ENCODE measurements around the gene ELF4.

ELF4 gene

DNA sequence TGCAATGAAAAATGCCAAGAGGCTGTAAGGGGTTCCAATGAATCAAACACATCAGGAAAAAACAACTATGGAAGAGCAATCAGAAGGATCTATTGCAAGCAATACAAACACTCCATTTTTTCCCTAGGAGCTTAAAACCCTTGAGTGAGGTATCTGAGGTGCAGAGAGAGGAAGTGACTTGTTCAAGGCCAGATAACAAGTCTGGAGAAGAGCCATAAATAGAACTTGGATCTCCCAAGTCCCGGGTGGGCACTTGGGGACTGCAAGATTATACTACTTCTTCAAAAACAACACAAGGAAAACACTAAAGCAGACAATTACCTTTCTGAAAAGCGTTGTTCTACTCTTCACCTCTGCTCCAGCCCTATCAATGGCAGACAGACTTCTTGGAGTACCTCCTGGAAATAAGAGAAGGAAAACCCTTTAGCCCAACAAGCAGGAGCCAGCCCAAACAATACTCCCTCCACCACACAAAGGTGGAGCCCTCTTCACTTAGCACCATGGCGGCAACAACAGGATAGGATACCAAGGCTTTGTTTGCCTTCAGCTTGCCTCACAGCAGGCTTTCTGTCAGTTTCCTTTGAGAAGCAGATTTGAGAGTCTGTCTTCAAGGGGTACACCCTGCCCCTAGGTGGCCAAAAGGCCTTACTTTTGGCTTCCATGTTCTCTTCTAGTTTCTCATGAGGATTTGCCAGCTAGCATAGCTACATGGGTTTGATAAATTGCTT lies 29.3 kb upstream of the ELF4 start:
- FAIRE-seq (no peak), DNase-seq (ENCODE audit: insufficient read length, low spot score) (no peak)

GRCh38 chrX:130136961-130137360 lies 26.7 kb upstream of the ELF4 start:
- no peak for DNase-seq (ENCODE audit: insufficient read length, low spot score)
- no peak for TF ChIP-seq CTCF (IDR thresholded peaks at IDR 0.05; ENCODE audit: insufficient read depth, missing control alignments)
- no peak for FAIRE-seq

More for the DNA sequence above, 29.3 kb upstream of the ELF4 start:
- TF ChIP-seq CTCF (IDR thresholded peaks at IDR 0.05; ENCODE audit: insufficient read depth, missing control alignments): no peak

GRCh38 chrX:130136496-130136895 lies 26.2 kb upstream of the ELF4 start:
- no peak for TF ChIP-seq CTCF (IDR thresholded peaks at IDR 0.05; ENCODE audit: insufficient read depth, missing control alignments)
- DNase-seq (ENCODE audit: insufficient read length, low spot score) (no peak), FAIRE-seq (no peak)

- FAIRE-seq (no peak), DNase-seq (ENCODE audit: insufficient read length, low spot score) (no peak)
- no peak for TF ChIP-seq CTCF (IDR thresholded peaks at IDR 0.05; ENCODE audit: insufficient read depth, missing control alignments)
These were observed 20.7 kb upstream of the ELF4 start for GRCh38 chrX:130130990-130131389.

DNA sequence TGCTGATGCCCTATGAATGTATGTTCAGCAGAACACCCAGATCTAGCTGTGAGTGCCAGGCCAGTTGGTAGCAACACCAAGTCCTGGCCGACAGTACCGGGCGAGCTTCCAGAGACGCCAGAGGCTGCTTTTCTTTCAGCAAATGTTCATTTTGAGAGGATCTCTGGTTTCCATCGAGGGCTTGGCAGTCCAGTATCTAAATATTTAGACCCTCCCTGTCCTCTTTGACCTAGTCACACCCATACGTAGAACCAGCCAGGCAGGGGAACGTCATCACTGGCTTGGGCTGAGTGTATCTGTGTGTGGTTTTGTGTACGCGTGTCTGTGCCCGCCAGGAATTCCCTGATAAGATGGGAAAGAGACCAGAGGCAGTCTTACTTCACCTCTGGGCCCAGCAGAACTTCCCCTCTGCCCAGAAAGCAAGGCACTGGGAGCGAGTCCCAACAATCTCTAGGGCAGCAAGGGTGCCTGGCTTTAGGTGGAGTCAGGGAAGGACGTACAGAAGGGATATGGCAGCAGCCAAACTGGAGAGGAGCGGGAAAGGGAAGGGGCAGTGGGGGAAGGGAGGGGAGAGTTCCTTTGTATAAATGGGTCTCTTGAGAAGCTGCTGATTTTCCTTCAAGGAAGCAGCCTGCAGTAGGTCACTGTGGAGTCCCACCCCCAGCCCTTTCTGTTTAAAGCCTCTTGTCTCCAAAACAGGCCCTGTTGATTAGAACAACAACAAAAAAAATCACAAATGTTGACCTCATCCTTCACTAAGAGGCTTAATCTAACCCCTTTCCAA lies 15.0 kb upstream of the ELF4 start:
- TF ChIP-seq CTCF (IDR thresholded peaks at IDR 0.05; ENCODE audit: insufficient read depth, missing control alignments): no peak
- FAIRE-seq (no peak), DNase-seq (ENCODE audit: insufficient read length, low spot score) (no peak)

DNA sequence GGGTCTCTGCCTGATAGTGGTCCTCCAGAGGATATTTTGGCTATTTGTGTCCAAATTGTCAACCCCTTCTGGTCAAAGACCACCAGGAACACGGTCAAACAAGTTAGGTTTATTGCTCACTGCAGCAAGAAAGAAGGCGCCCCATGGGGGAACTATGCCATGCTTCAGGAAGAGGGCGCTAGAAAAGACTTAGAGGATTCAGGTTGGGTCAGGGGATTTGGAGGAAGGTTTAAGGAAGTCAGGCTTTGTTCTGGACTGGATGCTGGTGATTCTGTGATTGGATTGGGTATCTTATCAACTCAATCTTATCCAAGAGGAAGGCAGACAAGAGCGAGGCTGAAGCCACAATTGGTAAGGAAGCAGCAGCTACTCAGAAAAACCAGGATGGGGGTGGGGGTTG lies 14.3 kb upstream of the ELF4 start:
- no peak for FAIRE-seq
- DNase-seq (ENCODE audit: insufficient read length, low spot score): no peak
- no peak for TF ChIP-seq CTCF (IDR thresholded peaks at IDR 0.05; ENCODE audit: insufficient read depth, missing control alignments)

GRCh38 chrX:130121505-130121800 lies 11.2 kb upstream of the ELF4 start:
- DNase-seq (ENCODE audit: insufficient read length, low spot score): no peak
- no peak for TF ChIP-seq CTCF (IDR thresholded peaks at IDR 0.05; ENCODE audit: insufficient read depth, missing control alignments)
- no peak for FAIRE-seq
